ENCODE measurements around the gene PDE8B.

- TF ChIP-seq ZFX (IDR thresholded peaks at IDR 0.05) (no peak), CTCF (IDR thresholded peaks at IDR 0.05 in 2 of 3, conservative IDR thresholded peaks at IDR 0.05 in 1 of 3; ENCODE audit: borderline replicate concordance in 1 of 3, insufficient read depth in 1 of 3, low read depth in 2 of 3, low read length in 2 of 3) (no peak), POLR2AphosphoS5 (IDR thresholded peaks at IDR 0.05; ENCODE audit: low read depth, low read length) (no peak), SP1 (IDR thresholded peaks at IDR 0.05; ENCODE audit: low read depth) (no peak), JUND (IDR thresholded peaks at IDR 0.05) (no peak), YY1 (IDR thresholded peaks at IDR 0.05; ENCODE audit: extremely low read depth, insufficient replicate concordance, low read depth, low read length) (no peak), REST (IDR thresholded peaks at IDR 0.05; ENCODE audit: low read depth) (no peak), POLR2A (IDR thresholded peaks at IDR 0.05; ENCODE audit: borderline replicate concordance, extremely low read depth, insufficient read depth, insufficient read length) (no peak), TCF7L2 (IDR thresholded peaks at IDR 0.05; ENCODE audit: borderline replicate concordance, extremely low read depth, insufficient read depth, insufficient read length) (no peak), SIN3A (IDR thresholded peaks at IDR 0.05; ENCODE audit: low read depth) (no peak), EZH2phosphoT487 (IDR thresholded peaks at IDR 0.05; ENCODE audit: borderline replicate concordance) (no peak), EZH2 (IDR thresholded peaks at IDR 0.05) (no peak), CEBPB (IDR thresholded peaks at IDR 0.05; ENCODE audit: low read depth) (no peak)
Measured at GRCh38 chr5:77430726-77431125, 220.2 kb downstream of the PDE8B start.

All from HCT116 (cell line).